Smooth muscle cell of the pulmonary artery (primary cell): ENCODE measurements around the gene PPM1N. TPM values are rescaled to one million over a fixed set of nuclear protein-coding genes. Genes with fewer than 3 reads are reported as not detected.

Experiments used
- total RNA-seq: library from RNA; depleted of rRNA; stranded (reverse); fragments of >200 nt; gene quantifications from 2 replicates; pipeline ENCODE4 v1.2.3, GENCODE V29; 2014

The PPM1N gene
- total RNA-seq = 1.0 and 1.6 TPM in 2 replicates

GRCh38 chr19:45498411-45499195 lies at the start of gene PPM1N:
PPM1N (plus strand) TSS chr19:45498443; CDS start chr19:45498473, 30 bp downstream.

GRCh38 chr19:45467456-45468158 lies 30.6 kb upstream of the PPM1N start, which contains the start of gene FOSB:
FOSB (plus strand) TSS chr19:45467996; CDS start chr19:45468587, 591 bp downstream.

GRCh38 chr19:45506989-45507871 lies 9.0 kb downstream of the PPM1N start, which contains the start of gene VASP:
VASP (plus strand) TSS chr19:45507479; CDS start chr19:45507772, 293 bp downstream.

Other genes with a start within 250 kb of the PPM1N start
- 19.9 and 35.3 TPM in 2 replicates for gene MARK4, start 247.2 kb upstream of the PPM1N start, total RNA-seq
- not detected in 2 replicates for gene CKM, start 175.6 kb upstream of the PPM1N start, total RNA-seq
- gene KLC3, start 157.7 kb upstream of the PPM1N start, total RNA-seq = 0.13 and 0.46 TPM in 2 replicates
- gene ERCC2, start 127.9 kb upstream of the PPM1N start, total RNA-seq = 30.2 and 36.2 TPM in 2 replicates
- gene PPP1R13L, start 93.4 kb upstream of the PPM1N start, total RNA-seq = 13.9 and 25.5 TPM in 2 replicates
- 9.1 and 16.3 TPM in 2 replicates for gene POLR1G, start 91.8 kb upstream of the PPM1N start, total RNA-seq
- 67.9 and 74.2 TPM in 2 replicates for gene ERCC1, start 74.5 kb upstream of the PPM1N start, total RNA-seq
- 5.7 and 7.2 TPM in 2 replicates for gene FOSB, start 30.4 kb upstream of the PPM1N start, total RNA-seq
- gene RTN2, start 1.4 kb upstream of the PPM1N start, total RNA-seq = 5.6 and 8.0 TPM in 2 replicates
- gene VASP, start 9.0 kb downstream of the PPM1N start, total RNA-seq = 47.6 and 61.4 TPM in 2 replicates
- 7.0 and 10.4 TPM in 2 replicates for gene OPA3, start 86.4 kb downstream of the PPM1N start, total RNA-seq
- 0.53 and 0.78 TPM in 2 replicates for gene GPR4, start 103.8 kb downstream of the PPM1N start, total RNA-seq
- 64.1 and 80.8 TPM in 2 replicates for gene EML2, start 141.0 kb downstream of the PPM1N start, total RNA-seq
- 0.43 and 0.52 TPM in 2 replicates for gene GIPR, start 169.8 kb downstream of the PPM1N start, total RNA-seq
- gene SNRPD2, start 193.5 kb downstream of the PPM1N start, total RNA-seq = 194 and 211 TPM in 2 replicates
- gene QPCTL, start 194.2 kb downstream of the PPM1N start, total RNA-seq = 18.1 and 32.5 TPM in 2 replicates
- 6.4 and 6.5 TPM in 2 replicates for gene FBXO46, start 232.5 kb downstream of the PPM1N start, total RNA-seq
- gene MEIOSIN, start 235.0 kb downstream of the PPM1N start, total RNA-seq = not detected in 2 replicates